SW 1271 (cell line): ENCODE results near the gene OR1K1.
"Not testable (repeated sequence)": the region's sequence is repeated elsewhere in the genome, so short reads cannot be mapped to it uniquely, and the experiment has no call there.

Experiments used
- DNase-seq, 2 experiments: peaks; one replicate each; lab custom pipeline; 2025; lab: John Stamatoyannopoulos, UW

OR1K1 gene

DNA sequence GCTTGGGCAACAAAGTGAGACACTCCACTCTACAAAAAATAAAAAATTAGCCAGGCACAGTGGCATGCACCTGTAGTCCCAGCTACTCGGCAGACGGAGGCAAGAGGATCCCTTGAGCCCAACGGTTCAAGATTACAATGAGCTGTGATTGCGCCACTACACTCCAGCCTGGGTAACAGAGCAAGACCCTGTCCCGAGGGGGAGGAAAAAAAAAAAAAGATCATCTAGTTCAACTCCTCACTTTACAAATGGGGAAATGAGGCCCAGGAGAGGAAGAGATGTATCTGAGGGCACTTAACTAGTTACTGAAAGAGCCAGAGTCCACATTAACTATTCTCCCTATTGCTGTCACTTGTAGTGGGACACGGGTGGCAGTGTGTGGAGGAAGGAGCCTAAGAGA, 14.6 kb downstream of the OR1K1 start:
- DNase-seq, result no peak

DNA sequence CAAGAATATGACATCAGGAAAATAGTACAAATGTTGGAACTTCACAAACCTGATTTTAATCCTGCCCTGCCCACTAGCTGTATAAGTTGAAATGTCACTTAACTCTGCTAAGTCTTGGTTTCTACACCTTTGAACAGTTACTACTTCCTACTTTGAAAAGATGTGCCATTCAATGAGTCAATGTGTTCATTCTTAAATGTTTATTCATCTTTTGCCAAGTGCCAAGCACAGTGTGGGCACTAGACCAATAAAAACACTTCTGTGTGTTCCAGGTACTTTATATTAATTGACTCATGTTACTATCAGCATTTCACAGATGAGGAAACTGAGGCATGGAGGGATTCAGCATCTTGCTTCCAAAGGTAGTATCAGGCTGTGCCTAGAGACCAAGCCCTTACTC, 15.6 kb downstream of the OR1K1 start:
- DNase-seq, result no peak

DNA sequence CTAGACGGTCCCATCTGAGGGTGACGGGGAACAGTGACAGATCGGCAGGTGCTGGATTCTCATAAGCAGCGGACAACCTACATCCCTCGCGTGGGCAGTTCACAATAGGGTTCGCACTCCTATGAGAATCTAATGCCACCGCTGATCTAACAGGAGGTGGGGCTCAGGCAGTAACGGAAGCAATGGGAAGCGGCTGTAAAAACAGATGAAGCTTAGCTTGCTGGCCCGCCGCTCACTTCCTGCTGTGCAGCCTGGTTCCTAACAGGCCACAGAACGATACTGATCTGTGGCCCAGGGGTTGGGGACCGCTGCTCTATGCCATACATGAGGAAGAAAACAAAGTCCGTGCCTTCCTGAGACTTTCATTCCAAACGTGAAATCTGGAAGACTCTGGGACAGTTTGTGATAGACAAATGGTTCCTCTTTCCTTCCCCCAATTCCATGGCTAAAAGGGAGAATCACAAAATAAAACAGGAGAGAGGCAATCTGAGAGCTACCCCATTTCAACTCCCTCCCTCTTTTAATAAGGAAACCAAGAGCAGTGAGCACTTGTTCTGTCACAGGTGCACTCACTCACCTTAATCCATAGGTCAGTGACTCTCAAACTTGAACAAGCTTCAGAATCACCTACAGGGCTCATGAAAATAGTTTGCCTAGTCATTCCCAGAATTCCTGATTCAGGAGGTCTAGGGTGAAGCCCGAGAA, 16.4 kb downstream of the OR1K1 start:
- no peak for DNase-seq

DNA sequence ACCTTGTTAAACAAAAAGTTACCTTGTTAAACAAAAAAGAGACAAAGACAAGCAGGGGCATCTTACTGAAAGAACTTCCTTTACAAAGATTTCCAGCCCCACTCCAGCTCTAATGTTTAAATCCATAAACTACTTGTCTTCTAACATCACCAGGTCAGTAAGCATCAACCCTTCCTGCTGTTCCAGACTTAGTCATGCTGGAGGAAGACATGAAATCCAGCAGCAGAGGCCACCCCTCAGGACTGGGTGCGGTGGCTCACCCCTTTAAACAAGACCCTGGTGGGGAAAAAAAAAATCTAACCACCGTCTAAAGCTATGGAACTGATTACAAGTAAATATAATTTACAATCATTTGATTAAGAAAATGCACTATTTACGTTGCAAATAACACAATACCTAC, 19.4 kb downstream of the OR1K1 start:
- no peak for DNase-seq

DNA sequence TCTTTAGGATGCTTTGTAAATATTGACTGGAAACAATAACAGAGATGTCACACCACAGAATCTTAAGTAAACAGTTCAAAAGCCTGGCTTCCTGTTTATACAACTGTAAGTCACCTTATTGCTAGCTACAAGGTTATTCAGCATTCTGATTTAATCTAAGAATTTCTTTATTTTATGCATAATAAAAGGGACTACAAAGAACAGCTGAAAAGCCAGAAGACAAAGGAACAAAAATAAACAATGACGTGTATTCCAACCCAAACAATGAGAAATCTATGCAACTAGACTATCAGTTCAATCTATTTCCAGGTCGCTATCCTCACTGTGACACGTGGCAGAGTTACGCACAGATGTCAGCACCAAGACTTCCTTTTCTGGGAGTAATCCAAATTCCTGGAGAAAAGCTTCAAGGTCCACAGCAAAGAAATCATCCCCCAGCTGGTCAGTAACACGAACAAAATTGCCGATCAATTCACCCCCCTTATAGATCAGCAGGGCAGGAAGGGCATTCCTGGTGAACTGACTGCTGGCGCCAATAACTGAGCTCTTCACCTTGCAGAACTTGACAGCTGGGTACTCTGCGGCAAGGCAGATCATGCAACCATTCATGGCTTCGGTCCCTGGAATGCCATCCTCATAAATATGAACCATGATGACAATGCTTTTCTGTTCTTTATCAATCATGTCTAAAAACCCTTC, 20.0 kb downstream of the OR1K1 start:
- DNase-seq, result no peak

DNA sequence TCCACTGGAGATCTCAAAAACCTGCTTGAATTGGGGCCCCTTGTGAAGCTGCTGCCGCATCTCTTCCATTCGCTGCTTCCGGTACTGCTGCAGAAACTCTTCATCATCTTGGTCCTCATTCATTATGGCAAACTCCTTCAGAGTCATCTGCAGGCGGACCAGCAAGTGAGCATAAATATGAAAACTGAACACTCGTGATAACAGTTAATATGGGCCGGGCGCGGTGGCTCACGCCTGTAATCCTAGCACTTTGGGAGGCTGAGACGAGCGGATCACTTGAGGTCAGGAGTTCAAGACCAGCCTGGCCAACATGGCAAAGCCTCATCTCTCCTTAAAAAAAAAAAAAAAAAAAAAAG, 20.5 kb downstream of the OR1K1 start:
- DNase-seq, result no peak

DNA sequence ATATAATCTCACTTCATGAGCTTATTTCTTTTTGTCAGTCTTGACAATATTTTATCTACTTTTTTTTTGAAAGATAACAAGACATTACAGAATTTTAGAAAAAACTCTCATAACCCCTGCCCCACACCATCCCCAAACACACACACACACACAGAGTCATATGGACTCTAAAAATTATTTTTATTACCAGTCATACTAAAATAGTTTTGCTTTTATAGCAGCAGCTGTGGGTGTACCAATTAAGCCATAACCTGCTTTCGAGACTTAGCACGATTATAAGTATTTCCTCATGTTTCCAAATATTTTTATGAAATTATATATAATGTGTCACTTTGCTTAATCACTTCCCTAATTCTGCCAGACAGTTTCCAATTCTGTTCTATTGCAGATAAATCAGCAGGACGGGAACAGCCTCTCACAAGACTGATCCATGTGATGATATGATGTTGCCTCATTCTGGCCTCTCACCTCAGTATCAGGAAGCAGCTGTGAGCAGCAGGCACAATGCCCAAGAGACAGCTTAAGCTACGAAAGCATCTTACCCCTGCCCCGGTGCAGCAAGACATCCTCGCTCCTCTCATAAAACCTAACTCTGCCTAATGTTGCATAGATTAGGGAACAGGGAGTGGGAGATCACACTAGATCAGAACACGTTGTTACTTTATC, 21.5 kb downstream of the OR1K1 start:
- no peak for DNase-seq

DNA sequence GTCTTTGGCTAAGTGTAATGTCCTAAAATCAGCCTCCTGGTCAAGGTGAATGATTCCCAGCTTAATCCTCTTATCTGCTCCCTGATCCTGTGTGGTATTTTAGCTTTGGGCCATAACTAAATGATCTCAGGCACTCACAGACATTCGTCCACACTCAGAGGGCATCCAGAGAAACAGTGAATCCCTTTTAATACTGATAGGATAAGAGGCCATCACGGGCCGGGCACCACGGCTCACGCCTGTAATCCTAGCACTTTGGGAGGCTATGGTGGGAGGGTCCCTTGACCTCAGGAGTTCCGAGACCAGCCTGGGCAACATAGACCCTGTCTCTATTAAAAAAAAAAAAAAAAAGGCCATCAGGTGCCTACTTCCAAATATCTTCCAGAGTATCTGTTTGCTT, 22.1 kb downstream of the OR1K1 start:
- no peak for DNase-seq

DNA sequence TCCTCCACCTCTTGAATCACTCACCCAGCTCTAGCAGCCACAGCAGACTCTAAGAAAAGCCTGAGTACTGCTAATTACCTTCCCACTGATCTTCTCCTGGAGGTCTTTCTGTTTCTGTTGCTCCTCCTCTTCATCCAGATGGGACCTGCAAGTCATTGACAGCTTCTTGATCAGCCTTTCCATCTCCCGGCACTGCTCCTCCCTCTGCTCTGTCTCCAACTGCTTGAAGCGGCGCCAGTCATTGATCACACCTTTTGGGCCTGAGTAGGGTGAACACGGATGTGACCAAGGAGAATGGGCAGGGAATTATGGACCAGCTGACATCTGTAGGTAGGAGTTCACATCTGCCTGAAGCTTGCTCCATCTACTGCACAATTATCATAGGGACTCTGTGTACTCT, 23.0 kb downstream of the OR1K1 start:
- DNase-seq, result no peak

DNA sequence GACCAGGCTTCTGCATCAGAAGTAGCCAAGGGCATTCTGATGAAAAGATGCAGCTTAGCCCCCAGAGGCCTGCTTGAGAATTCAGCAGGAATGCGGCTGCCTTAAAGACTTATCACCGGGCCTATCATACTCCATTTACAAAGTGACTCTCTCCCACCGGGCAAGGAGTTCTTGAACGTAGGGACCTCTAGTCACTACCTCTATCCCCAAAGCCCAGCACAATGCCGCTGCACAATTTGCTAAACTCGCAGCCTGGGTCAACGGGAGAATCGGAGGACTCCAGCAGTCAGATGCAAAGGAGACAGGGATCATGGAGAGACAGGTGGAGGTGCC, 27.8 kb downstream of the OR1K1 start:
- no peak for DNase-seq

DNA sequence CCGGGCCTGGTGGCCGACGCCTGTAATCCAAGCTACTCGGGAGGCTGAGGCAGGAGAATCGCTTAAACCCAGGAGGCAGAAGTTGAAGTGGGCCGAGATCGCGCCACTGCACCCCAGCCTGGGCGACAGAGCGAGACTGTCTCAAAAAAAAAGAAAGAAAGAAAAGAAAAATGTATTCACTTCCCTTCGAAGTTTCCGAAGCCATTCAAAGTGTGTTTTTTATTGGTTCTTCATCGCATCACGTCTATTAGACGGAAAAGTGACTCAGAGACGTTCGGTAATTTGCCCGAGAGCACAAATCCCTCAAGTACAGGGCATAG, 29.0 kb downstream of the OR1K1 start:
- not testable (repeated sequence) for DNase-seq

DNA sequence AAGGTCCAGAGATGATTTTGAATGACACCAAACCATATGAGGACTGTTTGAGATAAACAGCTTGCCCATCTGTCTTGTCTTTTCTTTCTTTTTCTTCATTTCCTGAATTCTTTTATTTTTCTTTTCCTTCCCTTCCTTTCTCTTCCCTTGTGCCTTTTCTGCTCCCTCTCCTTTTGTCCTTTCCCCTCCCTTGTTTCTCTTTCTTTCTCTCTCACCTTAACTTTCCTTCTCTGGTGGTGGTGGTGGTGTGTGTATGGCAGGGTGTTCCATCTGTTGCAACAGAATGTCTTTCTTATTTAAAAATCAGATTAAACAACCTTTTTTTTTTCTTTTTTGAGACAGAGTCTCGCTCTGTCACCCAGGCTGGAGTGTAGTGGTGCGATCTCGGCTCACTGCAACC, 32.3 kb downstream of the OR1K1 start:
- no peak for DNase-seq

DNA sequence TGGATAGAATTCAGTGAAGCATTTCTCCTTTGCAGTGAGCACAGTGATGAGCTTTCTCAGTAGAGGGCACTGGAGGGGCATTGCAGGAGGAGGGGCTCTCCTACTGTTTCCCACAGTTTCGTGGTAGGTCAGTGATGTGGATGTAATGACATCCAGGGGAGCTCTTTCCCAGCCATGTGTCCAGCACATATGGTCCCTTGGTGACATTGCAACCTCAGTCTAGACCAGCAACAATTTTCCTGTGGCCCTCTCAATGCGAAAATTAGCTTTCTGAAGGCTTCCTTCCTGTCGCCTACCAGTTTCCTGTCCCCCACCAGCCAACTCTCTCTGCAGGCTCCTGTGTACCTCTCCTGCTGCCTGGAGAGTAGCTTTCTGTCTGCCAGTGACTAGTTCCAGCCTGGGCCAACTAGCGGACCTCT, 35.4 kb downstream of the OR1K1 start:
- no peak for DNase-seq

DNA sequence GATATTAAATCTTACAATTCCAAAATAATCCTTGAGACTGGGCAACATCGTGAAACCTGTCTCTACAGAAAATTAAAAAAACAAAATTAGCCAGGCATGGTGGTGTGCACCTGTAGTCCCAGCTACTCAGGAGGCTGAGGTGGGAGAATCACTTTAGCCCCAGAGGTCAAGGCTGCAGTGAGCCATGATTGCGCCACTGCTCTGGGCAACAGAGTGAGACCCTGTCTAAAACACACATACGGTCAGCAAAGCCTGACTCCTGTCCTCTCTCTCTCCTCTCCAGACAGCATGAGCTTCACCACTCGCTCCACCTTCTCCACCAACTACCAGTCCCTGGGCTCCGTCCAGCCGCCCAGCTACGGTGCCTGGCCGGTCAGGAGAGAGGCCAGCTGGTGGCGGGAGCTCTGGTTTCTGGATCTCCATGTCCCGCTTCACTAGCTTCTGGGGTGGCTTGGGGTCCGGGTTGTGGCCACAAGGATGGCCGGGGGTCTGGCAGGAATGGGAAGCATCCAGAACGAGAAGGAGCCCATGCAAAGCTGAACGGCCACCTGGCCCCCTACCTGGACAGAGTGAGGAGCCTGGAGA, 37.4 kb downstream of the OR1K1 start:
- DNase-seq, result no peak

DNA sequence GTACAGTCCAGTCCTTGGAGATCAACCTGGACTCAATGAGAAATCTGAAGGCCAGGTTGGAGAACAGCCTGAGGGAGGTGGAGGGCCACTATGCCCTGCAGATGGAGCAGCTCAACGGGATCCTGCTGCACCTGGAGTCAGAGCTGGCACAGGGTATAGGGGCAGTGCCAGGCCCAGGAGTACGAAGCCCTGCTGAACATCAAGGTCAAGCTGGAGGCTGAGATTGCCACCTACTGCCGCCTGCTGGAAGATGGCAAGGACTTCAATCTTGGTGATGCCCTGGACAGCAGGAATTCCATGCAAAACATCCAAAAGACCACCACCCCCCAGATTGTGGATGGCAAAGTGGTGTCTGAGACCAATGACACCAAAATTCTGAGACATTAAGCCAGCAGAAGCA, 38.5 kb downstream of the OR1K1 start:
- DNase-seq, result not testable (repeated sequence)

DNA sequence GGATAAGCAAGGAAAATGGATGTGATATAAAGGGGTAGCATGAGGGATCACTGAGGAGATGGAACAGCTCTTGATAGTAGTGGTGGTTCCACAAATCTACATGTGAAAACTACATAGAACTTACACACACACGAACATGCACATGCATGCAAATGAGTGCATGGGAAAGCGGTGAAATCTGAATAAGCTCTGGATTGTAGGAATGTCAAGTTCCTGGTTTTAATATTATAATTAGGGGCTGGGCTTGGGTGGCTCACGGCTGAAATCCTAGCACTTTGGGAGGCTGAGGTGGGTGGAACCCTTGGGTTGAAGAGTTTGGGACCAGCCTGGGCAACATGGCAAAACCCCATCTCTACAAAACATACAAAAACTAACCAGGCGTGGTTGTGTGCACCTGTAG, 41.6 kb downstream of the OR1K1 start:
- no peak for DNase-seq

DNA sequence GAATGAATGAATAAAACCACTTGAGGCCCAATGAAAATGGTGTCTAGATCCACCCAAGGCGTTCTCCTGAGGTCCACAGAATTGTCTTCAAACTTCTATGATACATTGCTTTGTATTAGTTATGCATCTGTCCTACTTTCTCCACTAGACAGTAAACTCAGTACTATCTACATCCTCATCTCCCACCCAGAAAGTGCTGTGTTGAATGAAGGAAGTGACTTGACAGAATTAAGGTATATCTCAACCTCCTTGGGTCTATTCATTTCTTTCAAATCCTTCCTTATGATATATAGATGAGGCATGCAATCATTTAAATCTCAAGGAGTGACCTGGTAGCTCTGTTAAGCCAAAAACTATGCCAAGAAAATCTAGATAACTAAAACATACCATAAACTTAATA, 44.2 kb downstream of the OR1K1 start:
- no peak for DNase-seq

DNA sequence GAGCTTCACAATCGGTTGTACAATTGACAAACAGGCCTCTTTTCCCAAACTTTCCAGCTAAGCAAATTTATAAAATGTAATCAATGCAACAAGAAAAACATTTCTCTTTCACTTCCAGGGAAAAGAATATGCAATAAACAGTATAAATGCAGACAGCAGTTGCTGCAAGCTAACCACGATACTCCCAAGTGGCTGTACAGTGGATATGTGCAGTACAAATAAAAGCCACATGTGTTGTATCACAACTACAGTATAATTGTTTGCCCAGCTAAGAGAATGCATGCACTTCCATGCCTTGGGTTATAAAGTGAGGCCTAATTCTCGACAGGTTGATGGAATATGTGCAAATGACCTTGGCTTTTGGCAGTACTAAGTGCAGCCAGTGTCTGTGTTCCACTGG, 45.2 kb downstream of the OR1K1 start:
- no peak for DNase-seq

DNA sequence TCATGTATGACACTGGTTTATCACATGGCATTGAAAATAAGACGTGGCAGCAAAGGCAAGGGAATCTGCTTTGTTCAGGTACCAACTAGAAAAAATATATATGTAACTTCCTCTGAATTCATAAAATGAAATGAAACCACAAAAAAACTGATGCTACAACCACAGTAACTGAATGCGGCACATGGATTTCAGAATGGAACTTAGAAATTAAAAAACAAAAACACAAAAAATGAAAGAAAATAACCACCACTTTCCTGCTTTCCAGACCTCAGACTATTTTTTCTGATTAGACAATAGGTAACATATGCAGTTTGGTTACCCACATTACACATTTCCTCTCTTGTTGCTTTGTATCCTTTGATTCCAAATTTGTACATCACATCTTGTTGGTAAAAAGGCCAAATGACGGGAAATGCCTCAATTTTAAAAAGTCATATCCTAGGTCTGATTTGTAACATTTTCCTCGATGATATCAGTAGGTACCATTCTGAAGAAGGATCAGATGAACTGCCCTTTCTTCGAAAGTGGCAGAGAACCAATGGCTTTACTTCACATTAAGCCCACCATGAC, 46.5 kb downstream of the OR1K1 start:
- DNase-seq, result no peak

DNA sequence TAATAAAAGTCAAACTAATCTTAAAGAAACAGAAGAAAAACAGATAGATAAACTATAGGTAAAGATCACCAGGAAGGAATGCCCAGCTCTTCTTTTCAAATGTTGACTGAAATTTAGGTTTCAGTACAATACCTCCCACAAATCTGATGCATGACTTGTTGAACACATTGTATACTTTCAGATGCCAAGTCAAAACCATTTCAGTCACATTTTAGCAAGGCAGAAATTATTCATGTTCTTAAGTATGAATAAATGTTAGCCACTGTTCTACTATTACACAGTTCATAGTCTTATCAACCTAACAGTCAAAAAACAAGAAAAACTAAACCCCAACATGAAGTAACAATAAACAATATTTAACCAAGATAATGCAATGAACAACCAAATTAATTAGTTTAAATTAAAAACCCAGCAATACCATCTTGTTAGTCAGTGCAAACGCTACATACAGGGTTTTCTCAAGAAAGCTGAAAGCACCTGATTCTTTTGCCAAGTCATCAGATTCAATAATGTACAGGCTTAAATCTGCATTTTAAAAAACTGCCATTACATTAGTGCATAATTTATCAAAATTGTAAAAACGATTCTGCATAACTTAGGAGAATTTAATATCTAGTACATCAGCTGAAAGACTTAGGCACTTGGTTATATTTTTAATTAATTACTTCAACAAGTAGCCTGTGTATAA, 48.5 kb downstream of the OR1K1 start:
- DNase-seq, result no peak
